GM23338 (cell line): ENCODE measurements around the gene ZNF524. TPM values are rescaled to one million over a fixed set of nuclear protein-coding genes. Genes with fewer than 3 reads are reported as not detected.

ENCODE experiments used
- ATAC-seq: fragments of 200-7000 bp; cut with Tn5 transposase; 3 replicates; pipeline ENCODE4 v1.9.1; 2020
- DNase-seq: peaks from one replicate; pipeline ENCODE4 v3.0.0-alpha.2; 2015; ENCODE audit warnings: low spot score
- H2AFZ ChIP-seq: fragments of 200-600 bp; sonication (generic); 2 replicates; pipeline ENCODE4 v1.8.0; 2016; ENCODE audit warnings: antibody characterized with exemption, mild to moderate bottlenecking, moderate library complexity
- H3F3A ChIP-seq: fragments of 200-600 bp; sonication (generic); replicated peaks from 2 replicates; pipeline ENCODE4 v1.8.0; 2017; ENCODE audit warnings: antibody characterized with exemption, mixed run types, low read depth
- H3K27ac ChIP-seq: fragments of 200-600 bp; sonication (generic); 2 replicates; pipeline ENCODE4 v1.6.1; 2016; ENCODE audit warnings: low read depth
- H3K27me3 ChIP-seq: fragments of 200-600 bp; sonication (generic); 2 replicates; pipeline ENCODE4 v1.8.0; 2016; ENCODE audit warnings: mild to moderate bottlenecking, mixed run types, moderate library complexity; ENCODE audit not compliant: insufficient read depth
- H3K36me3 ChIP-seq: fragments of 200-600 bp; sonication (generic); 2 replicates; pipeline ENCODE4 v1.8.0; 2016; ENCODE audit warnings: mild to moderate bottlenecking; ENCODE audit not compliant: insufficient read depth
- H3K4me1 ChIP-seq: fragments of 200-600 bp; sonication (generic); 2 replicates; pipeline ENCODE4 v1.8.0; 2016; ENCODE audit warnings: mild to moderate bottlenecking, moderate library complexity; ENCODE audit not compliant: insufficient read depth
- H3K4me2 ChIP-seq: fragments of 200-600 bp; sonication (generic); 2 replicates; pipeline ENCODE4 v1.7.1; 2017; ENCODE audit warnings: mixed run types
- H3K4me3 ChIP-seq: fragments of 200-600 bp; sonication (generic); 2 replicates; pipeline ENCODE4 v1.6.1; 2016; ENCODE audit warnings: mixed run types
- H3K79me2 ChIP-seq: fragments of 200-600 bp; sonication (generic); replicated peaks from 2 replicates; pipeline ENCODE4 v1.8.0; 2017; ENCODE audit warnings: mild to moderate bottlenecking; ENCODE audit not compliant: insufficient read depth
- H3K9me2 ChIP-seq: fragments of 200-600 bp; sonication (generic); 2 replicates; pipeline ENCODE4 v1.8.0; 2017; ENCODE audit not compliant: insufficient read depth
- H4K20me1 ChIP-seq: fragments of 200-600 bp; sonication (generic); replicated peaks from 2 replicates; pipeline ENCODE4 v1.8.0; 2017; ENCODE audit warnings: mild to moderate bottlenecking; ENCODE audit not compliant: insufficient read depth
- H3K27ac Mint-ChIP-seq: 2 replicates; pipeline ENCODE4 v1.8.0; 2020; ENCODE audit warnings: inconsistent platforms, mild to moderate bottlenecking, moderate library complexity, mixed read lengths
- H3K27me3 Mint-ChIP-seq: 3 replicates; pipeline ENCODE4 v1.8.0; 2022; ENCODE audit warnings: low read depth, mild to moderate bottlenecking, moderate library complexity, mixed read lengths, inconsistent platforms; ENCODE audit not compliant: insufficient read depth, poor library complexity
- H3K36me3 Mint-ChIP-seq: 3 replicates; pipeline ENCODE4 v1.8.0; 2021; ENCODE audit warnings: low read depth, mild to moderate bottlenecking, inconsistent platforms, moderate library complexity, mixed read lengths
- H3K4me1 Mint-ChIP-seq: 3 replicates; pipeline ENCODE4 v1.8.0; 2020; ENCODE audit warnings: mild to moderate bottlenecking, inconsistent platforms, mixed read lengths
- H3K4me3 Mint-ChIP-seq: 3 replicates; pipeline ENCODE4 v1.8.0; 2021; ENCODE audit warnings: moderate library complexity, mild to moderate bottlenecking, inconsistent platforms, mixed read lengths
- H3K9me3 Mint-ChIP-seq: 3 replicates; pipeline ENCODE4 v1.8.0; 2020; ENCODE audit warnings: moderate library complexity, mild to moderate bottlenecking, inconsistent platforms, mixed read lengths
- CREB1 ChIP-seq: fragments of 250-450 bp; sonication (Bioruptor Pico); IDR thresholded peaks from 2 replicates; pipeline ENCODE4 v1.5.0; 2020; ENCODE audit warnings: low read depth, mild to moderate bottlenecking, moderate library complexity
- ETS1 ChIP-seq: IDR thresholded peaks from 2 replicates; pipeline ENCODE4 v1.6.1; 2016; ENCODE audit warnings: antibody characterized with exemption
- EZH2 ChIP-seq: fragments of 200-600 bp; sonication (generic); IDR thresholded peaks from one replicate; pipeline ENCODE4 v1.8.0; 2017; ENCODE audit warnings: antibody characterized with exemption, mild to moderate bottlenecking, low read depth; ENCODE audit not compliant: unreplicated experiment
- JUNB ChIP-seq: IDR thresholded peaks from one replicate; pipeline ENCODE4 v1.6.1; 2016; ENCODE audit warnings: antibody characterized with exemption; ENCODE audit not compliant: unreplicated experiment
- NANOG ChIP-seq: IDR thresholded peaks from 2 replicates; pipeline ENCODE4 v1.6.1; 2016; ENCODE audit warnings: antibody characterized with exemption, borderline replicate concordance
- STAT1 ChIP-seq: IDR thresholded peaks from one replicate; pipeline ENCODE4 v1.6.1; 2016; ENCODE audit warnings: antibody characterized with exemption; ENCODE audit not compliant: unreplicated experiment
- ZNF114 ChIP-seq: fragments of 250-450 bp; sonication (Bioruptor Pico); IDR thresholded peaks from 2 replicates; pipeline ENCODE4 v1.5.0; 2020; ENCODE audit warnings: mild to moderate bottlenecking, moderate library complexity
- ZNF462 ChIP-seq: fragments of 250-450 bp; sonication (Bioruptor Pico); IDR thresholded peaks from 2 replicates; pipeline ENCODE4 v1.5.0; 2020; ENCODE audit warnings: mild to moderate bottlenecking, moderate library complexity
- polyA plus RNA-seq: library from polyadenylated mRNA; unstranded; fragments of >200 nt; fragmentation: Nextera tagmentation; extraction: Ambion mirVana; gene quantifications from 2 replicates; pipeline ENCODE4 v1.2.1, GENCODE V29; 2016
- total RNA-seq: library from RNA; depleted of rRNA; stranded (reverse); fragments of >200 nt; shearing (Covaris generic); gene quantifications from 2 replicates; pipeline ENCODE4 v1.2.3, GENCODE V29; 2014

The ZNF524 gene
- total and polyA plus RNA-seq, 2 experiments from 2014 or later: 6.0 to 8.3 TPM

- H3K4me3 ChIP-seq: peak overlapping the region; percentile 89
- H3K79me2 ChIP-seq: peaks cover 37% of the 10 kb centered on the region
- peak overlapping the region; percentile 97 for H3K27ac Mint-ChIP-seq
- ATAC-seq (no peak), DNase-seq (no peak)
- no peaks in the 10 kb centered on the region for H4K20me1 ChIP-seq
- H3K4me1 Mint-ChIP-seq: peaks cover 25% of the 10 kb centered on the region
- peaks cover 40% of the 10 kb centered on the region for H3K36me3 Mint-ChIP-seq
- H3K27ac ChIP-seq: no peak overlapping the region
- H3F3A ChIP-seq: peaks cover 34% of the 10 kb centered on the region
- H3K4me2 ChIP-seq: peak overlapping the region; percentile 96
- no peak overlapping the region for H2AFZ ChIP-seq
- H3K9me3 Mint-ChIP-seq: peaks cover 4% of the 10 kb centered on the region
- H3K27me3 Mint-ChIP-seq: peaks cover 38% of the 10 kb centered on the region
- H3K9me2 ChIP-seq: 0 out of 2 replicates have a peak, but pooled peaks cover 2% of the 10 kb centered on the region
- H3K36me3 ChIP-seq: no peaks in the 10 kb centered on the region
- H3K4me3 Mint-ChIP-seq: peak overlapping the region; percentile 84
- TF ChIP-seq ETS1 (no peak), CREB1 (CRISPR knock-in tag) (no peak)
- H3K4me1 ChIP-seq: no peaks in the 10 kb centered on the region; the same call in 1 of the 2 replicates
- H3K27me3 ChIP-seq: no peaks in the 10 kb centered on the region
Measured at GRCh38 chr19:55644191-55644833, 44.2 kb downstream of the ZNF524 start.

GRCh38 chr19:55644842-55645511 lies 44.9 kb downstream of the ZNF524 start:
- H3K9me2 ChIP-seq: no peaks in the 10 kb centered on the region
- peak overlapping the region; percentile 89; the same call in 1 of the 2 replicates for H3K4me3 ChIP-seq
- H4K20me1 ChIP-seq: no peaks in the 10 kb centered on the region
- H3K27me3 Mint-ChIP-seq: peaks cover 41% of the 10 kb centered on the region
- no peak overlapping the region for H3K27ac Mint-ChIP-seq
- peaks cover 28% of the 10 kb centered on the region for H3K4me1 Mint-ChIP-seq
- H2AFZ ChIP-seq: no peak overlapping the region
- H3K79me2 ChIP-seq: peaks cover 37% of the 10 kb centered on the region
- peak overlapping the region; percentile 84 for H3K4me3 Mint-ChIP-seq
- H3K36me3 ChIP-seq: no peaks in the 10 kb centered on the region
- ATAC-seq (no peak), DNase-seq (no peak)
- peaks cover 27% of the 10 kb centered on the region for H3F3A ChIP-seq
- H3K27ac ChIP-seq: no peak overlapping the region
- H3K9me3 Mint-ChIP-seq: peaks cover 4% of the 10 kb centered on the region
- no peaks in the 10 kb centered on the region for H3K27me3 ChIP-seq
- H3K4me2 ChIP-seq: peak overlapping the region; percentile 96
- H3K36me3 Mint-ChIP-seq: peaks cover 40% of the 10 kb centered on the region
- no peaks in the 10 kb centered on the region; the same call in 1 of the 2 replicates for H3K4me1 ChIP-seq
- TF ChIP-seq ZNF114 (no peak), ETS1 (no peak), NANOG (no peak), ZNF462 (CRISPR knock-in tag) (no peak), JUNB (no peak), STAT1 (no peak), EZH2 (no peak)
